ENCODE measurements around the gene PIF1.

Gene PIF1

GRCh38 chr15:64825431-64826294 is at the start of gene PIF1:
Gene PIF1 (minus strand): TSS chr15:64825647. CDS start chr15:64824335, 1,312 bp downstream.
- DNase-seq = peak; percentile 93

DNA sequence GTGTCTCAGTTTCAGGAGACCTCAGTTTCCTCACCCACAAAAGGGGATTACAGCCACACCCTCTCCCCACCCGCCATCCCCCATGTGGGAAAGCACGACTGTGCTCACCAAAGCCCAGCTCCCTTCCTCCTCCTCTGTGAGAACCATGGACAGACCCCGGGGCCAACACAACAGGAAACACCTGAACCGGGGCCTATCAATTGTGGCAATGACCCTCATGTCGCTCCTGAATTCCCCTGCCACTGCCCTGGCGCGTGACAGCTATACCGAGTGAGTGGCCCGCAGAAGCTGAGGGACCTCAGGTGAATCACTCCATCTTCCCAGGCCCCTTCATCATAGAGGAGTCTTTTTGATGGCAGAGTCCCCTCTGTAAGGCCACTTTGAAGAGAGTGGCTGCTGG is 44.9 kb upstream of the PIF1 start:
- no peak for DNase-seq

DNA sequence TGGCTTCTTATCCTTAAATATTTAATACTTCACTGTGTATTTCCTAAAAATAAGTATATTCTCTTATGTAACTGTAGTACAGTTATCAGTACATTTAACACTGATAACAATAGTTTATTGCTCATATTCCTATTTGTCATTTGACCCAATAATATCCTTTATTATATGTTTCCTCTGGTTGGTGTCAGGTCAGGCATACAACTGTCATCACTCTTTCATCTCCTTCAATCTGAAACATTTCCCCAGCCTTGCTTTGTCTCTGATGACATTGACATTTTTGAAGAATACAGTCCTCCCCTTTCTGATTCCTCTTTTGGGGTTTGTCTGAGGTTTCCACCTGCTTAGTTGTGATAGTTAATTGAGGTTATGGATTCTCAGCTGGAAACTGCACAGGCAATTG is 44.1 kb upstream of the PIF1 start:
- DNase-seq = no peak

GRCh38 chr15:64865998-64866520 is 40.6 kb upstream of the PIF1 start:
- DNase-seq = no peak

DNA sequence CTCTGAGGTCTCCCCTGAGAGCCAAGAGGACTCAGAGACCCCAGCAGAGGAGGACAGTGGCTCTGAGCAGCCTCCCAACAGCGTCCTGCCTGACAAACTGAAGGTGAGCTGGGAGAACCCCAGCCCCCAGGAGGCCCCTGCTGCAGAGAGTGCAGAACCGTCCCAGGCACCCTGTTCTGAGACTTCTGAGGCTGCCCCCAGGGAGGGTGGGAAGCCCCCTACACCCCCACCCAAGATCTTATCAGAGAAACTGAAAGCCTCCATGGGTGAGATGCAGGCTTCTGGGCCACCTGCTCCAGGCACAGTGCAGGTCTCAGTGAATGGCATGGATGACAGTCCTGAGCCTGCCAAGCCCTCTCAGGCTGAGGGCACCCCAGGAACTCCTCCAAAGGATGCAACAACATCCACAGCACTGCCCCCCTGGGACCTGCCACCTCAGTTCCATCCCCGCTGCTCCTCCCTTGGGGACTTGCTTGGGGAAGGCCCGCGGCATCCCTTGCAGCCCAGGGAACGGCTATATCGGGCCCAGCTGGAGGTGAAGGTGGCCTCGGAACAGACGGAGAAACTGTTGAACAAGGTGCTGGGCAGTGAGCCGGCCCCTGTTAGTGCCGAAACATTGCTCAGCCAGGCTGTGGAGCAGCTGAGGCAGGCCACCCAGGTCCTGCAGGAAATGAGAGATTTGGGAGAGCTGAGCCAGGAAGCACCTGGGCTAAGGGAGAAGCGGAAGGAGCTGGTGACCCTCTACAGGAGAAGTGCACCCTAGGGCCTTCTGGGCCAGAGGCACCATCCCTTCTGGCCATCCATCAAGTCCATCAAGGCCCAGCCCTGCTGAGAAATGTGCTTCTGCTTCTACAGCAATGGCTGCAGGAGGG is 39.9 kb upstream of the PIF1 start:
- no peak for DNase-seq

GRCh38 chr15:64864068-64864467 is 38.6 kb upstream of the PIF1 start:
- DNase-seq = no peak

- no peak for DNase-seq
These were observed 37.0 kb upstream of the PIF1 start for GRCh38 chr15:64862408-64862807.

GRCh38 chr15:64861960-64862359 is 36.5 kb upstream of the PIF1 start:
- DNase-seq = no peak

DNA sequence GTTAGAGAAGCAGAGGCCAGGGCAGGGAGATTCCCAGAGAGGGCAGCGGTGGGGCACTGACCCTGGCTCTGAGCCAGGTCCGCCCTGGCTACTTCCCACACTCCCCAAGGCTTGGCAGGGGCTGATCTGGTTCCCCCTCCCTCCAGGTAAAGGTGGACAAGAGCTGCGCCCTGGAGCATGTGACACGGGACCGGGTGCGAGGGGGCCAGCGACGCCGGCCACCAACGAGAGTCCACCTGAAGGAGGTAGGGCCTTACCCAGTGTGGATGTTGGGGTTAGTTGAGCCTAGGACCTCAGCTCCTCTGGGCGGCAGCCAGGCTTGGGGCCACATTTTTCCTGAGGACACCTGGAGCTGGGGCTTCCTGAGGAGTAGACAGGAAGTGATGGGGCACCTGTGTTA is 35.9 kb upstream of the PIF1 start:
- no peak for DNase-seq

GRCh38 chr15:64859226-64859625 is 33.8 kb upstream of the PIF1 start:
- DNase-seq = no peak

- peak; percentile 12 for DNase-seq
These were observed 32.7 kb upstream of the PIF1 start for GRCh38 chr15:64858021-64858575.

DNA sequence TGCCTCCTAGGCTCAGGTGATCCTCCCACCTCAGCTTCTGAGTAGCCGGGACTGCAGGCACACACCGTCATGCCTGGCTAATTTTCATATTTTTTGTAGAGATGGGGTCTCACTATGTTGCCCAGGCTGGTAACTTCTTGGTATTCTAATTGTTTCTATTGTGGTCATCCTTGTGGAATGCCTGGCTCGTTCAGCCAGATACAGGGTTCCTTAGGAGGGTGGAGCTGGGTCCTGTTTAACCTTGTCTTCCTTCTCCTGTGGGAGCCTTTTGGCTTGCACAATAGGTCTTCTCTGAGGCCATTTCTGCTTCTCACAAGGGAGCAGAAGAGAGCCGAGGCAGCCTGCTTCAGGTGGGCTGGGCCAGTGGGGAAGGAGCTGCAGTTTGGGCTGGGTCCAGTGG is 32.0 kb upstream of the PIF1 start:
- no peak for DNase-seq

DNA sequence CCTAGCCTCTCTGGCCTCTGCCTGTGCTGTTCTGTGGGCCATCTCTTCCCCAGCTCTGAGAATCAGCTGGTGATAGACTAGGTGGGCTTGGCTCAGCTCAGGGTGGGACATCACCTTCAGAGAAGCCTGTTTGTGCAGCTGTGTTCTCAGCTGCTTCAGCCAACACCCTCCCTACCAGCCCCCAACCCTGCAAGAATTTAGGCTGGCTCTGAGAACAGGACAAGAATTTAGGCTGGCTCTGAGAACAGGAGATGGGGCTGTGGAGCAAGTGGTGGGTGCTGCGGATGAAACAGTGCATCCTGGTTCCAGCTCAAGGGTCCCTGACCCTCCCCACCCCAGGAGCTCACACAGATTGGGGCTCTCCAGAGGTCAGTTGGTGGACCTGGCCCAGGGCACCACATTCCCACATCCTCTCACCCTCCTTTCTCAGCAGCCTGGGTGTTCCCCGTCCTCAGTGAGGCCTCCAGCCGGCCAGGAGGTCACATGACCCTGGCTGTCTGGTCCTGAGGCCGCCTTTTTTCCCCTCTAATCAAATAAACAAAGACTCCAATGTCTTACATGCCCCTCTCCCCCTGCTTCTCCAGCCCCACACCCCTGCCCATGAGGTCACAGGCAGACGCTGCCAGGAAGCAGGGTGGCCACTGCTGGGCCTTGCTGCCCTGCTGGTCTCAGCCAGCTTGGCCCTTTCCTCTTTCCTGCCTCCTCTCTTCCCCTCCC is 31.1 kb upstream of the PIF1 start:
- DNase-seq = no peak

DNA sequence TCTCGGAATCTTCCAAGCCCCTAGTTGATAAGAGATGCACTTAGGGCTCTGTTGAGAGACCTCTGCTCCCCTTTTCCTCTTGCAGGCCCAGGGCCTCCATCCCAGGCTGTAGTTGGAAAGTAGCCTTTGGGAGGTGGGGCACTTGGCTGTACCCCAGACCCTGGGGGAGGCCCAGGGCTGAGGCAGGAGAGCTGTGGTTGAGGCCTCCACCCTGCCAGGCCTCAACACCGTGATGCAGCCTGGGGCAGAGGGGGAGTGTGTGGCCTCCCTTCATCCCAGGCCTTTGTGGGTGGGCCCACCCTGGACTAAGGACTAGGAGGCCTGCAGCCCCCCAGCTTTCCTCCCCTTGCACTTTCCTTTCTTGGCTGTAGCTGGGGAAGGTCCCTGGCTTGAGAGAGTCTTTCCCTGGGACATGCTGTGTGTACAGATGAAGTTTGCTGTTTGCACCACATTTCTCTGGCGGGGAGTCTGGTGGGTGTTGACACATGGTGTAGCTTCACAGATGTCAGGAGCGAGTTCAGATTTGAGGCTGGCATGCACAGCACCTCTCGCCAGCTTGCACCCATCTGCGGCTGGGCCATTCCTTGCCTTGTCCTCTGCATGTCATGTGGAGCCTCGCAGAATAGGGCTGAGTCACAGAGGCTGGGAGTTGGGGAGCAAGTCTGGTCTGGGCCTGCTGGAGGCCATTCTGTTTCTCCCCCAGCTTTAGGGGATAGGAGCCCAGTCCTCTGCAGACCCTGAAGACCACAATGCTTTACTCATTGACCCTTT is 29.9 kb upstream of the PIF1 start:
- no peak for DNase-seq

- DNase-seq = no peak
These were observed 29.1 kb upstream of the PIF1 start for GRCh38 chr15:64854526-64854925.

- no peak for DNase-seq
These were observed 28.6 kb upstream of the PIF1 start for GRCh38 chr15:64854041-64854440.

- DNase-seq = no peak
These were observed 26.0 kb upstream of the PIF1 start for GRCh38 chr15:64851503-64851840.

DNA sequence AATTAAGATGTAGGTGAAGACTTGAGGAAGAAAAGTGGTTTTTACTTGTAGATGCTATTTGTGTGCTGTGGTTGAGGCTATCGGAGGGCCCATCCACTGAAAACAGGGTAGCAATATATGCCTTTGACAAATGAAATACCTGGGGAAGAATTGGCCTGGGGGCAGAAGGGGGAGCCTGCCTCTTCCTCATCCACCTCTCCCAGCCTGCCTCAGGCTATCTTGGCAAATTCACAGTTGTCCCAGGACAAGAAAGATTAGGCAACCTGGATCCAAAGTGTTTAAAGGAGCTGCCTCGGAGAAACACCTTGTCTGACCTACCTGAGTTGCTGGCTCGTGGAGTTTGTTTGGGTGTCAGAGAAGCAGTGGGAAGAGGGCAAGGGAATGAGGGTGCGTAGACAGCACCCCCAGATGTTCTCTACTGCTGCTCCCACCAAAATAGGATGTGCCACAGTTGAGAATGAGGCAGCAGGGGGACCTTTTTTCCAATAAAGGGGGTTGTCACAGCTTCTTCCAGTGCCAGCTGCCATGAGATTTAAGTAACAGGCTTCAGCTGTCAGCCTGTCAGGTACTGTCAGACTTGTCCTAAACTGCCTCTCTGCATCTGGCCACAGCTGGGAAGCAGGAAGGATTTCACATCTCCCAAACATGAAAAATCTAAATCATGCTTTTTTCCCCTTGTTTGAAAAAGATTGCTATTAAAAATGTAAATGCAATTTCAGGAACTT is 25.5 kb upstream of the PIF1 start:
- no peak for DNase-seq

DNA sequence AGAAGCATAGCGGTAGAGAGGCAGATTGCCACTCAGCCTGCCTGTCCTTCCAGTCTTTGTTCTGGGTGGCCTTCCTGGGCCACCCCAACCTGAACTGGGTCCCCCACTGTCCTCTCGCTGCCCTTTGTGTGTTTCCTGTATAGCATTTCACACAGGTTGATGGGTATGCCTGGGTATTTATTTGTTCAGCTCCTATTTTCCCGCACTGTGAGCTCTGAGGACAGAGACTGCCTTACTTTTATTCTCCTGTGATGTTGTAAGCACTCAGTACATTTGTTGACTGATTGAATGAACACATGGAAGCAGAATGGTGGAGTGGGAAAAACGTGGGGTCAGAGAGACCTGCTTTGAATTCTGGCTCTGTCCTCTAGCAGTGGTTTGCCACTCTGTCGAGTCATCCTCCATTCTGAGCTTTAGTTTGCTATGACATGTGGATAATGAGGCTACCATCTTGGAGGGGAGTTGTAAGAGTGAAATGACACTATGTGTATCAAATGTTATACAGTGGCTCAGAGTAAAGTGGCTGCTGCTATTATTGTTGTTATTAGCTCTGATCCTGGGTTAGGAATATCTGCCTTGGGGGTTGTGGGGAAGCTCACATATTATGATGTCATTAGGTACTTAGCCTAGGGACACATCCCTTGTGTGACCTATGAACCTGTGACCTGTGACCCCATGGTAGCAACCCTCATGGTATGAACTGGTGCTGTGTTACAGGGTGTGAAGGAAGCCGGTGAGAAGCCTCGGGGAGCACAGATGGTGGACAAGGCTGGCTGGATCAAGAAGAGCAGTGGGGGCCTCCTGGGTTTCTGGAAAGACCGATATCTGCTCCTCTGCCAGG is 22.6 kb upstream of the PIF1 start:
- DNase-seq = no peak

DNA sequence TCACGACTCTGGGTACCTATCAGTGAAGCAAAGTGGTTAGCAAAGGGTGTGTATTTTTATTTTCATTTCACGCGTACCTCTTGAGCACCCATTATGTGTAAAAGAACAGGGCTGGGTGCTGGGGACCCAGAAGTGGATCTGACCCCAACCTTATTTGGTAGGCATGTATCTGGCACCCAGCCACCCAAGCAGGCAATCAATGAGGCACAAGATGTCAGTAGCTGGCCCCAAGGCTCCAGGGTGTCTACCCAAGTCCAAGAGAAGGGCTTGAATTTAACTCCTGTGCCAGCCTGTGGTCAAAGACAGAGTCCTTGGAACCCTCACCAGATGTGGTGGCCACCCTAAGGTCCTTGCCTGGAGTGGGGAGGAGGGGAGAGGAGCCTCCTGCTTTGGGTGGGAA is 22.0 kb upstream of the PIF1 start:
- DNase-seq = no peak
